ENCODE measurements around the gene CCT8.

GRCh38 chr21:29105218-29105617, 31.8 kb upstream of the CCT8 start:
- TF ChIP-seq CTCF (IDR thresholded peaks at IDR 0.05; ENCODE audit: insufficient read depth, low read length, poor library complexity, severe bottlenecking) (no peak), EZH2phosphoT487 (conservative IDR thresholded peaks at IDR 0.05; ENCODE audit: low read length) (no peak)
